Measurements from ENCODE around the gene OCA2.

DNA sequence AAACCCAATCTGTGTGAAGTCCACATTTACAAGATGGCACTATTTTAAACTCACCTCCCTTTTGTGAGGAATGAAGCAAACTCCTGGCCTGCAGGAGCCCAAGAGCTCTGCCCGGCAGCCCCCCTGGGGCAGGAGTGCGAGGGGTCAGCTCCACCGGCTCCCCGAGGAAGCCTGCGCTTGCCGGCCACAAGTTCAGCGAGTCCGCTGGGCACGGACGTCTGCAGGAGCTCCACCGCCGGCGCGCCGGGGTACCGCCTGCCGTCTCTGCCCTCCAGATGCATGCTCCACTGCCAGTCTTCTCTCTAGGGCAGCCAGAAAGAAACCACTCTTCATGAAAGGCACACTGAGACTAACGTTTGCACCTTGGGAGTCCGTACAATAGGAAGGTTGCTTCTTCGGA, 17.5 kb downstream of the OCA2 start:
- TF ChIP-seq, protein P1, sequence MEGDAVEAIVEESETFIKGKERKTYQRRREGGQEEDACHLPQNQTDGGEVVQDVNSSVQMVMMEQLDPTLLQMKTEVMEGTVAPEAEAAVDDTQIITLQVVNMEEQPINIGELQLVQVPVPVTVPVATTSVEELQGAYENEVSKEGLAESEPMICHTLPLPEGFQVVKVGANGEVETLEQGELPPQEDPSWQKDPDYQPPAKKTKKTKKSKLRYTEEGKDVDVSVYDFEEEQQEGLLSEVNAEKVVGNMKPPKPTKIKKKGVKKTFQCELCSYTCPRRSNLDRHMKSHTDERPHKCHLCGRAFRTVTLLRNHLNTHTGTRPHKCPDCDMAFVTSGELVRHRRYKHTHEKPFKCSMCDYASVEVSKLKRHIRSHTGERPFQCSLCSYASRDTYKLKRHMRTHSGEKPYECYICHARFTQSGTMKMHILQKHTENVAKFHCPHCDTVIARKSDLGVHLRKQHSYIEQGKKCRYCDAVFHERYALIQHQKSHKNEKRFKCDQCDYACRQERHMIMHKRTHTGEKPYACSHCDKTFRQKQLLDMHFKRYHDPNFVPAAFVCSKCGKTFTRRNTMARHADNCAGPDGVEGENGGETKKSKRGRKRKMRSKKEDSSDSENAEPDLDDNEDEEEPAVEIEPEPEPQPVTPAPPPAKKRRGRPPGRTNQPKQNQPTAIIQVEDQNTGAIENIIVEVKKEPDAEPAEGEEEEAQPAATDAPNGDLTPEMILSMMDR (IDR thresholded peaks at IDR 0.05) = no peak
- TF ChIP-seq POLR2AphosphoS5 (IDR thresholded peaks at IDR 0.05; ENCODE audit: low read depth, low read length) (no peak), SIN3A (IDR thresholded peaks at IDR 0.05; ENCODE audit: borderline replicate concordance, insufficient read depth, low read depth, low read length) (no peak)

Measured in Panc1 (cell line).